Memory B cell (primary cell): ENCODE data around the gene BORCS8.
"Not testable (repeated sequence)": the region's sequence is repeated elsewhere in the genome, so short reads cannot be mapped to it uniquely, and the experiment has no call there.

Experiments
- ATAC-seq: fragments of 150-1000 bp; cut with Tn5 transposase; 2 replicates; pipeline ENCODE4 v1.10.0; 2021; ENCODE audit warnings: low read depth, mild to moderate bottlenecking, moderate library complexity
- DNase-seq, 2 donors: peaks; one replicate each; pipeline ENCODE4 v3.0.0; 2022; ENCODE audit warnings: low spot score in 2 of 2
- H3K27ac Mint-ChIP-seq: one replicate; pipeline ENCODE4 v1.8.0; 2022; ENCODE audit warnings: mild to moderate bottlenecking, moderate library complexity, mixed read lengths
- H3K27me3 Mint-ChIP-seq: one replicate; pipeline ENCODE4 v1.8.0; 2022; ENCODE audit warnings: mixed read lengths
- H3K36me3 Mint-ChIP-seq: one replicate; pipeline ENCODE4 v1.8.0; 2022; ENCODE audit warnings: mild to moderate bottlenecking, mixed read lengths
- H3K4me1 Mint-ChIP-seq: one replicate; pipeline ENCODE4 v1.8.0; 2022; ENCODE audit warnings: mixed read lengths
- H3K4me3 Mint-ChIP-seq: one replicate; pipeline ENCODE4 v1.8.0; 2022; ENCODE audit warnings: mild to moderate bottlenecking, moderate library complexity, mixed read lengths
- H3K9me3 Mint-ChIP-seq: one replicate; pipeline ENCODE4 v1.8.0; 2022; ENCODE audit warnings: mixed read lengths

The BORCS8 gene

DNA sequence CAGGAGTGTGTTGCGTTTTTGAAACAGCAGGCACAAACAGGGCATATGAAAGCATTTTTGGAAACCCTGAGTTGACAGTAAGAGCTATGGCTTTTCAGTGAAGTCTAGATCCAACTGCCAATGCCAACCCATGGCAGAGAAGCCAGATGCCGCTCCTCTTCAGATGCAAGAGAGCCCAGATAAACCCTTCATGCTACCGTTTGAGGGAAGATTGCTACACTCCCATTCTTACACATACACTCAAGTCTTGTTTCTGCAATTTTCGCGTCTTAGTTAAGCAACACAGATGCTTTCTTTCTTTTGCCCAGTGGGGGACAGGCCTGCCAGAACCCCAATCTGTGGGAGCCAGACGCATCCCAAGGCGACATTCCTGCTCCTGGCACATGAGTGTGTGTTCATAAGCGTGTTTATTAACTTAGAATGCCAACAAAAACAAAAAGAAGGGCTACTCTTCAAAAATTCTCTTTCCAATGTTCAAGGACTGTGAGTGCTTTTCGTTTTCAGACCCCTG lies 10.4 kb downstream of the BORCS8 start:
- Mint-ChIP-seq H3K4me3 (no peak overlapping the region), H3K9me3 (no peaks in the 10 kb centered on the region), H3K27ac (no peak overlapping the region), H3K27me3 (no peaks in the 10 kb centered on the region), H3K4me1 (peaks cover 10% of the 10 kb centered on the region), H3K36me3 (peaks cover 19% of the 10 kb centered on the region)
- ATAC-seq = no peak
- no peak for DNase-seq

DNA sequence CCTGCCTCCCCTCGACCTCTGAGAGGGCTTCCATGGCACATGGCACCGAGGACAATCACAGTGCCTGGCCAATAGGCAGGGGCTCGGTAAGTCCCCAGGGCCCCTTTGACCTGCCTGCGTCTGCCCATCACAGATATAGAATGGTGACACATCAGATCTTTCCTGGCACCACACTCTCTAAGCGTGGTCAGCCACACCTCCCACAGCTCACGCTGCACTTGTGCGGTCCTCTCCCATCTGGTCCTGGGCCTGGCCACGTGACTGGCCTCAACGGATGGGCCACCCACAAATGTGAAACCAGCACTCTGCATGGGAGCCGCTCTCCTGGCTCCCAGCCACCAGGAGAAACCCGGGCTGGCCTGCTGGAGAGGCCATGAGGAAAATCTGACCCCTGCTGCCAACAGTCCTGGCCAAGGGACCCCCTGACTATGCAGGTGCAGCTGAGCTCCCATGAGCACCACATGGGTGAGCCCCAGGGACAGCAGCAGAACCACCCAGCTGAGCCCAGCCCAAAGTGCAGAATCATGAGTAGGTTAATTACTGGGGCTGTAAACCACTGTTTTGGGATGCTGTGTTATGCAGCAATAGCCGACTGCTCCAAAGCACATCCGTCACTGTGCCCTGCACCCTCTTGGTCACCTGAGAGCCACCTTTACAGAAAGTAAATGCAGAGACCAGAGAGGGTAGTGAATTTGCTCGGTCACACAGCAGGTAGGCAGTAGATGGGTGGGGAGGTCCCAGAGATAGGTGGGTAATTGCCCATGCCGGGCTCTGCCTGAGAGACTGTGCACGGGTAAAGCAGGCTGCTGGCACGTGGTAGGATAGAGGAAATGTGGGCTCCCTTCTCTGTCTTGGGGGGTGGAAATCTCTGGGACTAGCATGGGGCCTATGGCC lies 12.2 kb downstream of the BORCS8 start:
- Mint-ChIP-seq H3K4me1 (peaks cover 8% of the 10 kb centered on the region), H3K27ac (no peak overlapping the region), H3K36me3 (peaks cover 13% of the 10 kb centered on the region), H3K9me3 (no peaks in the 10 kb centered on the region), H3K27me3 (no peaks in the 10 kb centered on the region), H3K4me3 (no peak overlapping the region)
- no peak for DNase-seq
- ATAC-seq = no peak

DNA sequence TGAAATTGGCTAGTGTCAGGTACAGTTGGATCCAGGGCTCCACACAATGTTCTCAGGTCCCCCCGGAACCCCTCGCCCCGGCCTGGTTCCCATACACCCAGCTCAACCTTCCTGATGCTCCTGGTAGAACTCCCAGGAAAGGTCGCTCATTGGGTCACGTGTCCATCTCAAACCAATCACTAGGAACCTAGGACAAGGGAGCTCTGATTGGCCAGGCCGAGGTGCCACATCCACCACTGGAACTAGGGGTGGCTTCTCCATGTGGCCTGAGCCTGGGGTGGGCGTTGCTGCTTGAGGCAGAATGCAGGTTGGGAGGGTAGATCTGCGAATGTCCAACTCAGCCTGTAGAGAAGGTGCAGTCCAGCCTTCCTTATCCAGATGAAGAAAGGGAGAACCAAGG lies 15.0 kb downstream of the BORCS8 start:
- Mint-ChIP-seq H3K27me3 (peaks cover 2% of the 10 kb centered on the region), H3K9me3 (no peaks in the 10 kb centered on the region), H3K36me3 (peaks cover 13% of the 10 kb centered on the region), H3K4me1 (peaks cover 6% of the 10 kb centered on the region), H3K27ac (no peak overlapping the region), H3K4me3 (no peak overlapping the region)
- ATAC-seq (no peak), DNase-seq (no peak)

DNA sequence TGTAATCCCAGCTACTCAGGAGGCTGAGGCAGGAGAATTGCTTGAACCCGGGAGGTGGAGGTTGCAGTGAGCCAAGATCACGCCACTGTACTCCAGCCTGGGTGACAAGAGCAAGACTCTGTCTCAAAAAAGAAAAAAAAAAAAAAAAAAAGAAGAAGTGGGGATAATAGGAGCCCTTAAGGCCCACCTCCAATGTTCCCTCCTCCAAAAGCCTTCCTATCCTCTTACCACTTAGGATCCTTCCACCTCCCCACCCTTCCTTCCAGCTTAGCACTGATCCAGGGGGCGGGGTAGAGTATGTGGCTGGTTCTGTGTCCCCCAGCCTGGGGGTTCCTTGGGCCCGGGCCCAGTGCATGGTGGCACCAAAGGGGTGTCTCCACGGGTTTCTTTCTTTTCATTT lies 18.7 kb downstream of the BORCS8 start:
- H3K4me1 Mint-ChIP-seq = peaks cover 25% of the 10 kb centered on the region
- H3K36me3 Mint-ChIP-seq, H3K4me3 Mint-ChIP-seq, H3K9me3 Mint-ChIP-seq, DNase-seq, ATAC-seq, H3K27ac Mint-ChIP-seq: not testable (repeated sequence)
- H3K27me3 Mint-ChIP-seq = peaks cover 16% of the 10 kb centered on the region

DNA sequence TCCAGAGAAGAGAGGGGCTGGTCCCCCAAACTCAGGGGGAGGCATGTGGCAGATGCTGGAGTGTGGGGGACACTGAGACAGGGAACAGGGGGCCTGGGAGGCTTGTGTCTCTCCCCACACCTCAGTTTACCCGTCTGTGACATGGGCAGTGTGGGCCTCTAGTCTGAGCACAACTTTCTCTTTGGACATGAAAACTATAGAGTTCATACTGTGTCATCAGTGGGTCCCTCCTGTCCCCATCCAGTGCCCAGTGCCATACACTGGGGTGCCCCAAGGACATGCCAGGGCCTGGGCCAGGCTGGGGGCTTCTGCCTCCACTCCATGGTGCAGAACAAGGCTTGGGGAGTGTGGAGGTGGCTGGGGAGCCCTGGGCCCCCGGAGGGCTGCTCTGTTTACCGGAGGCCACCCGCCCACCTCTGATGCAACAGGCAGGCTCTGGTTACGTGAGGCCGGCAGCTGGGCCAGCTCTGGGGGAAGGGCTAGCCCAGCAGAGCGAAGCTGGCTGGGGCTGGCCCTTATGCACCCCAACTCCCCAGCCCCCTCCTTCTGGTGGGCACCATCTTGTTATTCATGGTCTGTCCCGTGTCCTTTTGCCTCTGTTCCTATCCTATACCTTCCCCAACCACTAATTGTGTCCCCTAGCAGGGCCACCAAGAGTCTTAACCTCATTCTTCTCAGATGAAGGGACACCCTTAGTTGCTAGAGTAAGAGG lies 20.0 kb downstream of the BORCS8 start:
- Mint-ChIP-seq H3K27me3 (peaks cover 16% of the 10 kb centered on the region), H3K9me3 (no peaks in the 10 kb centered on the region), H3K27ac (no peak overlapping the region), H3K4me1 (peaks cover 25% of the 10 kb centered on the region), H3K36me3 (peaks cover 8% of the 10 kb centered on the region), H3K4me3 (no peak overlapping the region)
- DNase-seq = no peak
- no peak for ATAC-seq

DNA sequence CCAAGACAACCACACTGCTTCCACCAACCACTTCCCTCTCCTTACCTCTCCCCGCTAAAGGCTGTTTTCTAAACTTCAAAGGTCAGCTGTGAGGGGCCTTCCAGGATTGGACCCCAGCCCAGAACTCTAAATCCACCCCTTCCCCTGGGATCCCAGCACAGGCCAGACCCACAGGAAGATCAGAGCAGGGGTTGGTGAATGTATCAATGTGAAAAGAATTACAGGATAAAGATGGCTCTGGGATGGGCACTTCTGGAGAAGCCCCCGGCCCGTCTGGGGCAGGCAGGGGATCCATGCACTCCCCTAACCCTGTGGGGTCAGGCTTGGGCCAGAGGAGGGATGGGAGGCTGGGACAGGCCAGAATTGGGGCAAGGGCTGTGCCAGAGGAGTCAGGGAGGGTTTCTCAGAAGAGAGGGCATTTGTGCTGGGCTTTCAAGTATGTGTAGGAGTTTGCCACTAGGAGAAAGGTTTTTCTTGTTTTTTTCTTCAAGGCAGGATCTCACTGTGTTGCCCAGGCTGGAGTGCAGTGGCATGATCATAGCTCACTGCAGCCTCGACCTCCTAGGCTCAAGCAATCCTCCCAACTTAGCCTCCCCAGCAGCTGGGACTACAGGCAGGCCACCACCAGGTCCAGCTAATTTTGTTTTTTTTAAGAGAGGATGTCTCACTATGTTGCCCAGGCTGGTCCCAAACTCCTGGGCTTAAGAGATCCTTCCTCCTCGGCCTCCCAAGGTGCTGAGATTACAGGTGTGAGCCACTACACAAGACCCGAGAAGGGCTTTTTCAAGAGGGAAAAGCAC lies 20.9 kb downstream of the BORCS8 start:
- Mint-ChIP-seq H3K27me3 (peaks cover 16% of the 10 kb centered on the region), H3K27ac (no peak overlapping the region), H3K4me3 (peak overlapping the region; percentile 81), H3K9me3 (no peaks in the 10 kb centered on the region), H3K4me1 (peaks cover 25% of the 10 kb centered on the region), H3K36me3 (peaks cover 5% of the 10 kb centered on the region)
- ATAC-seq (no peak), DNase-seq (no peak)

DNA sequence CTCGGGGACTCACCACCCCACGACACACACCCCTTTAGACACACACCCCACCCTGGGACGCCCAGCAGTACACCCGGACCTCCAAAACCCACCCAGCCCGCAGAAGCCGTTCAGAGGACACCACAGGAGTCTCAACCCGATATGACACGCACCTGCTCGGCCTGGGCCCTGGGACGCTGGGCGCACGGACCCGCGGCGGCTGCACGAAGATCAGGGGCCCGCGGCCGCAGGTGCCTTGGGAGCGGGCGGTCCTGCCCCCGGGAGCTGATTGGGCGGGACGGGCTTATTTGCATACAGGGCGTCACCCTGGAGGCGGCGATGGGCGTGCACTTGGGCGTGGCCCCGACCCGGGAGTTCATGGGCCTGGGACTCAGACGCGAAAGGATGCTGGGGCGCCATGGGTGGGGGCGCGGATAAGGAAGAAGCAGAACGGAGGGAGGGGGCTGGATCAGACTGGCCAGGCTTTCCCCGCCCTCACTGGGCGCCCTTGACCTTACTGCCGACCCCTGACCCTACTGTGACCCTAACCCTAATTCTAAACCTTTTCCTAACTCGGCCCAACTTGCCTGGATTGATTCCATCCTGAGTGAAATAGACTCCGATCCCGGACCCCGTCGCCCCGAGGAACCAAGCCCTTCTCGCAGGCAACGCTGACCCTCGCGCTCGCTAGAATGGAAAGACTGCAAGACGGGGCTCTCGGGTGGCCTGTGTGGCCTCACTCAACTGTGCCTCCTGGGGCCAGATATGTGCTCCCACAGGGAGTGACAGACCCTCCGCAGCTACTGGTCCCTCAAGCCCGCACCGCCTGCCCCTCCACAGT lies 21.7 kb downstream of the BORCS8 start, which contains the start of gene MEF2B:
Gene MEF2B (minus strand): TSS at position 211 of the 820 bp plus-strand sequence. CDS start 19,528 bp downstream, outside the sequence.
- Mint-ChIP-seq H3K4me1 (peaks cover 28% of the 10 kb centered on the region), H3K4me3 (peak within 1 kb of the TSS; percentile 81), H3K27me3 (peaks cover 16% of the 10 kb centered on the region), H3K27ac (peak within 1 kb of the TSS; percentile 36), H3K9me3 (no peaks in the 10 kb centered on the region), H3K36me3 (peaks cover 5% of the 10 kb centered on the region)
- ATAC-seq (peak; percentile 95), DNase-seq (peak; percentile 77 to 84)

DNA sequence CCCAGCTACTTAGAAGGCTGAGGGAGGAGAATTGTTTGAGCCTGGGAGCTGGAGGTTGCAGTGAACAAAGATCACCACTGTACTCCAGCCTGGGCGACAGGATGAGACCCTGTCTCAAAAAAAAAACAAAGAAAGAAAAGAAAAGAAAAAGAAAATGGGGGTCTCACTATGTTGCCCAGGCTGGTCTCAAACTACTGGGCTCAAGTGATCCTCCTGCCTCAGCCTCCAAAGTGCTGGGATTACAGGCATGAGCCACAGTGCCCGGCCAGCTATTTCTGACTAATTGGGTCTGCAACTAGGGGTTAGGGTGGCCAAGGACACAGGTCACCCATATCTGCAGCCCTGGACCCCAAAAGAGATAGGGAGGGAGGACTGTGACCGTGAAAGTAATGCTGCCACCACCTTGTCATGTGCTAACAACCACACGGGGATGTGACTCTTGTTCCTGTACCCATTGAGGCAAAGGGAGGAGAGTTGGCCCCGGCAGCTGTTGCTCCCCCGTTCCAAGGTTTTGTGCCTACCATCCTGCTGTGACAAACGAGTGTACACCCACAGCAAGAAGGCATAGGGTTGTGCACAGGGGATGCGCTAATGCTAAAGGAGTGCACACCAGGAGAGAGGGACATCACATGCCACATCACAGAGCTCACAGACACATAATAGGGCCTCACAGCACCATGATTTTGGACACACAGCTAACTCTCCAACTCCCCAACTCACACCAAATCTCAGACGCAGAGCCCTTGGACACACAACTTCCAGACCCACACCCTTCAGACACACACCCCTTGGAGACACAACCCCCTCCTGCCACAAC lies 22.5 kb downstream of the BORCS8 start:
- Mint-ChIP-seq H3K4me1 (peaks cover 24% of the 10 kb centered on the region), H3K27me3 (peaks cover 16% of the 10 kb centered on the region), H3K36me3 (peaks cover 5% of the 10 kb centered on the region), H3K9me3 (no peaks in the 10 kb centered on the region), H3K27ac (peak overlapping the region; percentile 36), H3K4me3 (peak overlapping the region; percentile 81)
- ATAC-seq = peak; percentile 21
- DNase-seq = no peak

DNA sequence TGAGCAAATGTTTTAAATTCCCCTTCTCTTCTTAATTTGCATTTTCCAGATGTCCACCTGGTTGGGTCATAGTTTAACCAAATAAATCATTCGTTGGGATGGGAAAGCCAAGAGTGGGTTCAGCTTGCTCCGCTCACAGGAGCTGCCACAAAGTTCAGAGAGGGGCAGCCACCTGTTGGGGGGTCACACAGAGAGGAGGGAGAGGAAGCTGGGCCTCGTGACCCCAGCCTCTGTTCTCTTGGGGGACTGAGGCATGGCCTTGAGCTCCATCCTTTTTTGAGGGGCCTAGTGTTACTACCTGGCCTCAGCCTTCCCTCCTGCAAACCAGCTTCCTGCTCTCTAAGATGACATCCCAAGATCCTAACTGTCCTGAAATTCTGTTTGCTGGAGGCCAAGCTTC lies 24.3 kb downstream of the BORCS8 start:
- no peak overlapping the region for H3K27ac Mint-ChIP-seq
- H3K36me3 Mint-ChIP-seq = peaks cover 4% of the 10 kb centered on the region
- no peak for ATAC-seq
- peaks cover 27% of the 10 kb centered on the region for H3K4me1 Mint-ChIP-seq
- no peak for DNase-seq
- peaks cover 16% of the 10 kb centered on the region for H3K27me3 Mint-ChIP-seq
- no peak overlapping the region for H3K4me3 Mint-ChIP-seq
- no peaks in the 10 kb centered on the region for H3K9me3 Mint-ChIP-seq

DNA sequence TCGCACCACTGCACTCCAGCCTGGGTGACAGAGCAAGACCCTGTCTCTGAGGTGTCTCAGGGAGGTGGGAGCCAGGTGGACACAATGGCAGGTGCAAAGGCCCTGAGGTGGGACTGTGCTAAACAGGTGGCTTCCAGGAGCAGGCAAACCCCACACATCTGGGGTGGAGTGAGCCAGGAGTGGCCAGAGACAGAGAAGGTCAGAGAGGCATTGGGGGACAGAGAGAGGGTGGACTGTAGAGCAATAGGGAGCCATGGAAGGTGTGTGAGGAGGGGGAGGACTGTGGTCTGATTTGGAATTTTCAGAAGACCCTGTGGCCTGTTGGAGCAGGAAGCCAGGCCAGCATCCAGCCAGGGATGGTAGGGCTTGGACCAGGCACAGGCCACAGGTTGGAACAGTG lies 26.6 kb downstream of the BORCS8 start:
- ATAC-seq (no peak), DNase-seq (no peak)
- Mint-ChIP-seq H3K27ac (no peak overlapping the region), H3K4me1 (peaks cover 29% of the 10 kb centered on the region), H3K36me3 (peaks cover 2% of the 10 kb centered on the region), H3K27me3 (peaks cover 7% of the 10 kb centered on the region), H3K9me3 (no peaks in the 10 kb centered on the region), H3K4me3 (no peak overlapping the region)

DNA sequence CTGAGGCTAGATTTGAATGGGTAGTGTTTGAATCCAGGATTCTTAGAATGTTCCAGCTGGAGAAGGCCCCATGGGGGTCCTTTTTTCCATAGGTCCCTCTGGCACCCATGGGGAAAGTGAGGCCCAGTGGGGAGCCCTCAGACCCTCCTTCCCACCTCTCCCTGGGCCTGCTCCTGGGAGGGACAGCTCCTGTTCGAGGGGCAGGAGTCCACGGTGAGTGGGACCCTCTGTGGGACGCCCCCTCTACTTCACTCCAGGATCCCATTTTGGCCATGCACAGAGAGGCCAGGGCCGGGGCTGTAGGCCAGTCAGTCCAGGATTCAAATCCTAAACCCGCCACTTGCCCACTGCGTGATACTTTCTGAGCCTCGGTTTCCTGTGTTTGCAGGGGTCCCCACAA lies 29.5 kb downstream of the BORCS8 start:
- Mint-ChIP-seq H3K4me1 (peaks cover 19% of the 10 kb centered on the region), H3K4me3 (no peak overlapping the region), H3K27ac (no peak overlapping the region), H3K36me3 (peaks cover 1% of the 10 kb centered on the region), H3K27me3 (no peaks in the 10 kb centered on the region), H3K9me3 (no peaks in the 10 kb centered on the region)
- no peak for DNase-seq
- no peak for ATAC-seq

DNA sequence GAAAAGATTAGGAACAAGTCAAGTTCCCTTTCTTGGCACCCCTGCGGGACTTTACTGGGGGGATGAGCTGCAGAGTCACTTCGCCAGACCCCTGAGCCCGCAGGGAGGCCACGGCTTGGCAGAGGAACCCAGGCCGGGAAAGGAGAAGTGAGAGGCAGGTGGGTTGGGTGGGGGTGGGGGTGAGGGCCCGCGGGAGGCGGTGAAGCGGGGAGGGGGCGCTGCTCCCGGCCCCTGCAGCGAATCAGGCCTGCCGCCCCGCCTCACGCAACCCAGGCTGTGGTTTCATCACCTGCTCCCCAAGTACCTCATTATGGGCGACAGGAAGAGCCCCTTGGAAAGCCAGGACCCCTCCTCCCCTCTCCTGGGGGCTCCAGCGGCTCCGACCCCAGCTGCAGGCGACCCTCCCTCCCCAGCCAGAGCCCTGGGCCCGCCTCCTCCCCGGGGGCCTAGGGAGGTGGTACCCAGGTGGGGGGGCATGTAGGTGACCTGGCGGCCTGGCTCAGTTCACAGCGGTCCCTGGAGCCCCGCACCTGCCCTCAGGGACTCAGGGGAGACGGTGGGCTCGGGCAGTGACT lies 31.4 kb downstream of the BORCS8 start:
- ATAC-seq (peak; percentile 87), DNase-seq (peak; percentile 43 to 57)
- Mint-ChIP-seq H3K27ac (no peak overlapping the region), H3K27me3 (no peaks in the 10 kb centered on the region), H3K4me1 (peaks cover 24% of the 10 kb centered on the region), H3K9me3 (peaks cover 4% of the 10 kb centered on the region), H3K4me3 (peak overlapping the region; percentile 44), H3K36me3 (peaks cover 5% of the 10 kb centered on the region)
